D721Med (cell line): ENCODE results near the gene GALNT17.
"Not testable (repeated sequence)": the region's sequence is repeated elsewhere in the genome, so short reads cannot be mapped to it uniquely, and the experiment has no call there.

Experiments used
- DNase-seq: peaks from one replicate; pipeline ENCODE4 v3.0.0; 2011; ENCODE audit warnings: low spot score; ENCODE audit not compliant: insufficient read length
- FAIRE-seq: peaks from 2 replicates; lab custom pipeline; 2011; peaks lifted over from hg19 to GRCh38; lab: Jason Lieb, UNC
- CTCF ChIP-seq: IDR thresholded peaks from 2 replicates; pipeline ENCODE4 v1.5.1; 2012; ENCODE audit warnings: mild to moderate bottlenecking, control low read depth; ENCODE audit not compliant: insufficient read depth; ENCODE audit errors: missing control alignments

GALNT17 gene

GRCh38 chr7:71210220-71210619 is 78.3 kb downstream of the GALNT17 start:
- no peak for DNase-seq
- FAIRE-seq = no peak
- TF ChIP-seq CTCF = no peak

- not testable (repeated sequence) for DNase-seq, FAIRE-seq
These were observed 80.5 kb downstream of the GALNT17 start for GRCh38 chr7:71212433-71212832.

DNA sequence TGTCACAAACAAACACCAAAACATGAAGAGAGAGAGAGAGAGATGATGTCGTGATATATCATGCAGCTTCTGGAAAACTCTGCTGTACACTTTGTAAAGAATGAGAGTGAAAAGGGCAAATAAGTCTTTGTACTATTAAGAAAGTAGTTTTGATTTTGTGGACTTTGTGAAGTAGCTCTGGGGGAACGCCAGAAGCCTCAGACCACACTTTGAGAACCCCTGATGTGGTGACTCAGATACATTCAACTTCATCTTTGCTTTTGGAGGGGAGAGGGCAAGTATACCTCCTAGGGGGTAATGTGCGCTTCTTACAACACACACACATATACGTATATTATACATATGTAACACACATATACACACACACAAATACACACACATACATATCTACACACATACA is 84.3 kb downstream of the GALNT17 start:
- FAIRE-seq (no peak), DNase-seq (no peak)
- TF ChIP-seq CTCF = no peak

GRCh38 chr7:71220210-71220695 is 88.3 kb downstream of the GALNT17 start:
- DNase-seq (no peak), FAIRE-seq (no peak)
- no peak for TF ChIP-seq CTCF

- no peak for FAIRE-seq
- no peak for TF ChIP-seq CTCF
These were observed 89.1 kb downstream of the GALNT17 start for GRCh38 chr7:71221049-71221448.

GRCh38 chr7:71221549-71221948 is 89.6 kb downstream of the GALNT17 start:
- FAIRE-seq = no peak
- no peak for DNase-seq

More at GRCh38 chr7:71221049-71221448, 89.1 kb downstream of the GALNT17 start:
- DNase-seq = no peak

GRCh38 chr7:71227126-71227525 is 95.2 kb downstream of the GALNT17 start:
- FAIRE-seq = no peak
- TF ChIP-seq CTCF = no peak

More at GRCh38 chr7:71221549-71221948, 89.6 kb downstream of the GALNT17 start:
- no peak for TF ChIP-seq CTCF

DNA sequence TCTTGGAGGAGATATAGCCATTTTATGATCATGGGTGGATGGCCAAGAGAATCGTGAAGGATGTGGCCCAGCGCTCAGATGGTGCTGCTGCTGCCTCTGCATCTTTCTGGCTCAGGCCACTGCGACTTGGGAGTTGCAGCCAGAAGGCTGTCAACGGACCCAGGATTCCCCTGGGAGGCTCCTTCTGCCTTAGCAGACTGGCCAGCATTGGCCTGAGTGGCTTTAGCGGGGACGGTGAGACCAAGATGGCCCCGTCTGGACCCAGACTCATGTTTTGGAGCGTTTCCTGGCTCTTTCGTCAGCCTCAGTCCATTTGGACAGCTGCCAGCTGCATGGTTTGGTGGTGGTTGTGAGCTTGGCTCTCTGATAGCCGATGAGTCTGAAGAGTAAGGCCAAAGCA is 97.2 kb downstream of the GALNT17 start:
- no peak for TF ChIP-seq CTCF
- FAIRE-seq (no peak), DNase-seq (no peak)

More at GRCh38 chr7:71227126-71227525, 95.2 kb downstream of the GALNT17 start:
- DNase-seq = no peak
